BLaER1 (cell line): ENCODE data around the gene FBXO15.

Experiments
- H3K27ac ChIP-seq: shearing (Covaris generic); formaldehyde crosslinking; 2 replicates; pipeline ENCODE4 v1.8.1; 2022
- H3K27me3 ChIP-seq: shearing (Covaris generic); formaldehyde crosslinking; 2 replicates; pipeline ENCODE4 v1.8.1; 2022
- H3K36me3 ChIP-seq: shearing (Covaris generic); formaldehyde crosslinking; 2 replicates; pipeline ENCODE4 v1.8.1; 2022
- H3K4me1 ChIP-seq: shearing (Covaris generic); formaldehyde crosslinking; 2 replicates; pipeline ENCODE4 v1.8.1; 2022
- H3K4me2 ChIP-seq: shearing (Covaris generic); formaldehyde crosslinking; 2 replicates; pipeline ENCODE4 v1.8.1; 2022
- H3K4me3 ChIP-seq: shearing (Covaris generic); formaldehyde crosslinking; 2 replicates; pipeline ENCODE4 v1.8.1; 2022
- H3K9ac ChIP-seq: shearing (Covaris generic); formaldehyde crosslinking; 2 replicates; pipeline ENCODE4 v1.8.1; 2022
- H3K9me3 ChIP-seq: shearing (Covaris generic); formaldehyde crosslinking; 2 replicates; pipeline ENCODE4 v1.8.1; 2022
- H4K20me1 ChIP-seq: shearing (Covaris generic); formaldehyde crosslinking; 2 replicates; pipeline ENCODE4 v1.8.1; 2022
- Cebpa-rat ChIP-seq: shearing (Covaris generic); IDR thresholded peaks from 2 replicates; pipeline ENCODE4 v1.8.1; 2022

The FBXO15 gene

GRCh38 chr18:74084184-74084855 is 63.3 kb downstream of the FBXO15 start:
- peak overlapping the region; percentile 23; the same call in 1 of the 2 replicates for H3K4me2 ChIP-seq
- no peak for TF ChIP-seq Cebpa-rat
- no peaks in the 10 kb centered on the region for H3K27me3 ChIP-seq
- H3K9ac ChIP-seq = no peak overlapping the region
- no peaks in the 10 kb centered on the region for H3K36me3 ChIP-seq
- no peak overlapping the region for H3K4me3 ChIP-seq
- peaks cover 20% of the 10 kb centered on the region for H3K9me3 ChIP-seq
- H4K20me1 ChIP-seq = no peaks in the 10 kb centered on the region
- H3K27ac ChIP-seq = peak overlapping the region; percentile 19; the same call in 1 of the 2 replicates
- peaks cover 25% of the 10 kb centered on the region for H3K4me1 ChIP-seq

GRCh38 chr18:74083557-74083952 is 64.1 kb downstream of the FBXO15 start:
- Histone ChIP-seq H3K9ac (no peak overlapping the region; the same call in 1 of the 2 replicates), H3K9me3 (peaks cover 14% of the 10 kb centered on the region), H3K27me3 (no peaks in the 10 kb centered on the region), H3K4me1 (peaks cover 25% of the 10 kb centered on the region), H3K4me2 (peak overlapping the region; percentile 59; the same call in 1 of the 2 replicates), H3K4me3 (no peak overlapping the region), H4K20me1 (no peaks in the 10 kb centered on the region), H3K27ac (peak overlapping the region; percentile 69; the same call in 1 of the 2 replicates), H3K36me3 (no peaks in the 10 kb centered on the region)
- no peak for TF ChIP-seq Cebpa-rat

GRCh38 chr18:74082742-74083556 is 64.7 kb downstream of the FBXO15 start:
- H3K4me2 ChIP-seq = peak overlapping the region; percentile 59
- no peaks in the 10 kb centered on the region for H3K27me3 ChIP-seq
- H3K27ac ChIP-seq = peak overlapping the region; percentile 69
- no peaks in the 10 kb centered on the region for H3K36me3 ChIP-seq
- no peaks in the 10 kb centered on the region for H4K20me1 ChIP-seq
- TF ChIP-seq Cebpa-rat = no peak
- H3K4me1 ChIP-seq = peaks cover 25% of the 10 kb centered on the region
- H3K9me3 ChIP-seq = peaks cover 9% of the 10 kb centered on the region; the same call in 1 of the 2 replicates
- no peak overlapping the region for H3K4me3 ChIP-seq
- peak overlapping the region; percentile 39 for H3K9ac ChIP-seq

- no peak for TF ChIP-seq Cebpa-rat
- Histone ChIP-seq H3K27ac (peak overlapping the region; percentile 69), H3K27me3 (no peaks in the 10 kb centered on the region), H4K20me1 (no peaks in the 10 kb centered on the region), H3K9me3 (0 out of 2 replicates have a peak, but pooled peaks cover 1% of the 10 kb centered on the region), H3K9ac (peak overlapping the region; percentile 39), H3K4me2 (peak overlapping the region; percentile 59), H3K4me1 (peaks cover 25% of the 10 kb centered on the region), H3K36me3 (no peaks in the 10 kb centered on the region), H3K4me3 (no peak overlapping the region)
Measured at GRCh38 chr18:74081966-74082741, 65.5 kb downstream of the FBXO15 start.

GRCh38 chr18:74078257-74078656 is 69.4 kb downstream of the FBXO15 start:
- Histone ChIP-seq H3K27ac (no peak overlapping the region), H4K20me1 (no peaks in the 10 kb centered on the region), H3K4me1 (peaks cover 13% of the 10 kb centered on the region), H3K27me3 (no peaks in the 10 kb centered on the region), H3K36me3 (no peaks in the 10 kb centered on the region), H3K9me3 (no peaks in the 10 kb centered on the region), H3K4me2 (no peak overlapping the region), H3K4me3 (no peak overlapping the region), H3K9ac (no peak overlapping the region)
- no peak for TF ChIP-seq Cebpa-rat

GRCh38 chr18:74074668-74075564 is 72.7 kb downstream of the FBXO15 start:
- no peak for TF ChIP-seq Cebpa-rat
- no peaks in the 10 kb centered on the region for H3K9me3 ChIP-seq
- no peak overlapping the region for H3K27ac ChIP-seq
- no peaks in the 10 kb centered on the region for H3K27me3 ChIP-seq
- no peak overlapping the region for H3K4me3 ChIP-seq
- no peaks in the 10 kb centered on the region for H3K36me3 ChIP-seq
- H3K4me2 ChIP-seq = no peak overlapping the region
- no peaks in the 10 kb centered on the region for H3K4me1 ChIP-seq
- no peak overlapping the region for H3K9ac ChIP-seq
- no peaks in the 10 kb centered on the region for H4K20me1 ChIP-seq

GRCh38 chr18:74073957-74074667 is 73.5 kb downstream of the FBXO15 start:
- H3K4me3 ChIP-seq = no peak overlapping the region
- H3K4me1 ChIP-seq = no peaks in the 10 kb centered on the region
- no peaks in the 10 kb centered on the region for H3K36me3 ChIP-seq
- no peak overlapping the region for H3K9ac ChIP-seq
- H3K27me3 ChIP-seq = no peaks in the 10 kb centered on the region
- no peak for TF ChIP-seq Cebpa-rat
- no peaks in the 10 kb centered on the region for H3K9me3 ChIP-seq
- no peak overlapping the region for H3K27ac ChIP-seq
- H4K20me1 ChIP-seq = no peaks in the 10 kb centered on the region
- no peak overlapping the region for H3K4me2 ChIP-seq

- TF ChIP-seq Cebpa-rat = no peak
Measured at GRCh38 chr18:74069178-74070050, 78.2 kb downstream of the FBXO15 start.

More at GRCh38 chr18:74069178-74070050, 78.2 kb downstream of the FBXO15 start:
- H3K27me3 ChIP-seq = no peaks in the 10 kb centered on the region
- H4K20me1 ChIP-seq = no peaks in the 10 kb centered on the region
- no peak overlapping the region for H3K9ac ChIP-seq
- no peaks in the 10 kb centered on the region for H3K9me3 ChIP-seq
- no peaks in the 10 kb centered on the region for H3K36me3 ChIP-seq
- H3K4me1 ChIP-seq = peaks cover 7% of the 10 kb centered on the region
- H3K27ac ChIP-seq = no peak overlapping the region
- no peak overlapping the region for H3K4me2 ChIP-seq
- no peak overlapping the region for H3K4me3 ChIP-seq
